NAMALWA (cell line): Measurements from ENCODE around the gene SLC22A4.

Source experiments
- DNase-seq: peaks from one replicate; pipeline ENCODE4 v3.0.0-alpha.2; 2015; ENCODE audit warnings: low spot score

Gene SLC22A4

GRCh38 chr5:132275367-132276220 is 18.6 kb upstream of the SLC22A4 start:
- DNase-seq = no peak

- DNase-seq = no peak
Measured at GRCh38 chr5:132277256-132277655, 16.9 kb upstream of the SLC22A4 start.

- no peak for DNase-seq
Measured at GRCh38 chr5:132277971-132278853, 16.0 kb upstream of the SLC22A4 start.

GRCh38 chr5:132279801-132280200 is 14.4 kb upstream of the SLC22A4 start:
- DNase-seq = no peak

GRCh38 chr5:132280371-132281240 is 13.6 kb upstream of the SLC22A4 start:
- DNase-seq = no peak

- DNase-seq = no peak
Measured at GRCh38 chr5:132281856-132282614, 12.2 kb upstream of the SLC22A4 start.

- peak; percentile 42 for DNase-seq
Measured at GRCh38 chr5:132283423-132284043, 10.7 kb upstream of the SLC22A4 start.

GRCh38 chr5:132289097-132289496 is 5.1 kb upstream of the SLC22A4 start:
- DNase-seq = no peak

- DNase-seq = no peak
Measured at GRCh38 chr5:132291026-132291425, 3.2 kb upstream of the SLC22A4 start.

GRCh38 chr5:132293066-132293991 is 865 bp upstream of the SLC22A4 start:
- peak; percentile 82 for DNase-seq

GRCh38 chr5:132294728-132295504 is 722 bp downstream of the SLC22A4 start:
- DNase-seq = peak; percentile 11

- DNase-seq = no peak
Measured at GRCh38 chr5:132295505-132296411, 1.6 kb downstream of the SLC22A4 start.

- no peak for DNase-seq
Measured at GRCh38 chr5:132296412-132297016, 2.3 kb downstream of the SLC22A4 start.

GRCh38 chr5:132297211-132297940 is 3.2 kb downstream of the SLC22A4 start:
- DNase-seq = no peak

GRCh38 chr5:132298298-132299212 is 4.4 kb downstream of the SLC22A4 start:
- DNase-seq = no peak

GRCh38 chr5:132299917-132300316 is 5.7 kb downstream of the SLC22A4 start:
- no peak for DNase-seq
